ENCODE data around the gene ODAD4.

DNA sequence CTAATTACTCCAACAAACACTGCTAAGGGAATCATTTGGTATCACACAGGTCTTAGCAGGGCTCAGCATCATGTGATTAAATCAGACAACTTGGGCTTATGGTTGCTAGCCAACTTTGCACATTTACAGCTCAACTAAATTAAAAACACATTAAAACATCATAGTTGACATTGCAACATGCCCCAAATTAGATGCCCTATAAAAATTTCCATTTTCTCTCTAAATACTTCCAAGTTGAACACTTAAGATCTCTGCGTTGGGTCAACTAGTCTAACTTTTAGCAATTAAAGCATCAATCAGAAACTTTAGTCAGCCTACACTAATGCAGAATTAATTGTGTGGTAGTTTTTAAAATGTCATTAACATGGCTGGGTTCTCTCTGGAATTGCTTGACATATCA is 74.7 kb downstream of the ODAD4 start:
- TF ChIP-seq CTCF (conservative IDR thresholded peaks at IDR 0.05) (no peak), ZFX (IDR thresholded peaks at IDR 0.05) (no peak)
